ENCODE results near the gene TMEM178B.

Gene TMEM178B

DNA sequence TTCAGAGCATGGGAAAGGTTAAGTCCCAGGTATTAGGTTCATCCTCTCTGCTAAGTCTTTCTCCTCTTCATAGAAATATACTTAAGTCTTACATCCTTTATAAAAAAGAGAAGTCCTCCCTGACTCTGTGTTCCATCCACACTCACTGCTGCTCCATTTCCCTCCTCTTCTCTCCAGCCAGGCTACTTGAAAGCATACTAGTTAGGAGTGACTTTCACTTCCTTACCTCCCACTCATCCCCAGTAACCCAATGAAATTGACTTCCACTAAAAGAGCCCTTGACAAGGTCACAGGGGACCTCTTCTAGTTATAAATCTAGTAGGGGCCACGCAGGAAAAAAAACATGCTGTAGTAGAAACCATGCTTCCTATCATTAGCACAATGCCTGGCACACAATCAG lies 344.2 kb downstream of the TMEM178B start:
- TF ChIP-seq, protein P1, sequence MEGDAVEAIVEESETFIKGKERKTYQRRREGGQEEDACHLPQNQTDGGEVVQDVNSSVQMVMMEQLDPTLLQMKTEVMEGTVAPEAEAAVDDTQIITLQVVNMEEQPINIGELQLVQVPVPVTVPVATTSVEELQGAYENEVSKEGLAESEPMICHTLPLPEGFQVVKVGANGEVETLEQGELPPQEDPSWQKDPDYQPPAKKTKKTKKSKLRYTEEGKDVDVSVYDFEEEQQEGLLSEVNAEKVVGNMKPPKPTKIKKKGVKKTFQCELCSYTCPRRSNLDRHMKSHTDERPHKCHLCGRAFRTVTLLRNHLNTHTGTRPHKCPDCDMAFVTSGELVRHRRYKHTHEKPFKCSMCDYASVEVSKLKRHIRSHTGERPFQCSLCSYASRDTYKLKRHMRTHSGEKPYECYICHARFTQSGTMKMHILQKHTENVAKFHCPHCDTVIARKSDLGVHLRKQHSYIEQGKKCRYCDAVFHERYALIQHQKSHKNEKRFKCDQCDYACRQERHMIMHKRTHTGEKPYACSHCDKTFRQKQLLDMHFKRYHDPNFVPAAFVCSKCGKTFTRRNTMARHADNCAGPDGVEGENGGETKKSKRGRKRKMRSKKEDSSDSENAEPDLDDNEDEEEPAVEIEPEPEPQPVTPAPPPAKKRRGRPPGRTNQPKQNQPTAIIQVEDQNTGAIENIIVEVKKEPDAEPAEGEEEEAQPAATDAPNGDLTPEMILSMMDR (IDR thresholded peaks at IDR 0.05; ENCODE audit: control insufficient read depth, insufficient read depth, low read depth, low read length, missing control alignments) = no peak
- H3K4me3 ChIP-seq (ENCODE audit: control insufficient read depth, low read depth, low read length) = no peak overlapping the region
- no peak for DNase-seq (ENCODE audit: low read depth)

DNA sequence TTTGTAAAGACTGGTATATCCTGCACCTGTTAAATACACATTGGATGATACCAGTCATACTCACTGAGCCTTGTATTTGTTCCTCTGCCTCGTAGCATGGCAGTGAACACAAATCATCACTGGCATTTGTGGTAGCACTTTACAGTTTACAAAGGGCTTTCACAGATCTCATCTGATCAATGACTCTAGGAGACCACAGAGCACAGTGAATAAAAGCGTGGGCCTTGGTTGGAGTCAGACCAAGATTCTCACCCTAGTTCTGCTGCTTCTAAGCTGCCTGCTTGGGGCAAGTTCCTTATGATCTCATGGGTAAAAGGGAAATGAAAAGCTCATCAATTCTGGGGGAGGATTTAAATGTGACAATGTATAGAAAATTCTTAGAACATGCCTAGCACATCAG lies 347.4 kb downstream of the TMEM178B start:
- no peak overlapping the region for H3K4me3 ChIP-seq (ENCODE audit: control insufficient read depth, low read depth, low read length)
- DNase-seq (ENCODE audit: low read depth) = no peak
- TF ChIP-seq, protein P1 (IDR thresholded peaks at IDR 0.05; ENCODE audit: control insufficient read depth, insufficient read depth, low read depth, low read length, missing control alignments) = no peak

DNA sequence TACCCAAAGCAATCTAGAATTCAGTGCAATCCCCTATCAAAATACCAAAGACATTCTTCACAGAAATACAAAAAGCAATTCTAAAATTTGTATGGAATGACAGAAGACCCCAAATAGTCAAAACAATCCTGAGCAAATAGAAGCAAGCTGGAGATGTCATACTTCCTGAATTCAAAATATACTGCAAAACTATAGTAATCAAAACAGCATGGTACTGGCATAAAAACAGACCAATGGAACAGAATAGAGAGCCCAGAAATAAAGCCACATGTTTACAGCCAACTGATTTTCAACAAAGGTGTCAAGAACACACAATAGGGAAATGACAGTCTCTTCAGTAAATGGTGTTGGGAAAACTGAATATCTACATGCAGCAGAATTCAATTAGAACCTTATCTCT lies 353.3 kb downstream of the TMEM178B start:
- no peak for DNase-seq (ENCODE audit: low read depth)
- H3K4me3 ChIP-seq (ENCODE audit: control insufficient read depth, low read depth, low read length) = no peak overlapping the region
- TF ChIP-seq, protein P1 (IDR thresholded peaks at IDR 0.05; ENCODE audit: control insufficient read depth, insufficient read depth, low read depth, low read length, missing control alignments) = no peak

DNA sequence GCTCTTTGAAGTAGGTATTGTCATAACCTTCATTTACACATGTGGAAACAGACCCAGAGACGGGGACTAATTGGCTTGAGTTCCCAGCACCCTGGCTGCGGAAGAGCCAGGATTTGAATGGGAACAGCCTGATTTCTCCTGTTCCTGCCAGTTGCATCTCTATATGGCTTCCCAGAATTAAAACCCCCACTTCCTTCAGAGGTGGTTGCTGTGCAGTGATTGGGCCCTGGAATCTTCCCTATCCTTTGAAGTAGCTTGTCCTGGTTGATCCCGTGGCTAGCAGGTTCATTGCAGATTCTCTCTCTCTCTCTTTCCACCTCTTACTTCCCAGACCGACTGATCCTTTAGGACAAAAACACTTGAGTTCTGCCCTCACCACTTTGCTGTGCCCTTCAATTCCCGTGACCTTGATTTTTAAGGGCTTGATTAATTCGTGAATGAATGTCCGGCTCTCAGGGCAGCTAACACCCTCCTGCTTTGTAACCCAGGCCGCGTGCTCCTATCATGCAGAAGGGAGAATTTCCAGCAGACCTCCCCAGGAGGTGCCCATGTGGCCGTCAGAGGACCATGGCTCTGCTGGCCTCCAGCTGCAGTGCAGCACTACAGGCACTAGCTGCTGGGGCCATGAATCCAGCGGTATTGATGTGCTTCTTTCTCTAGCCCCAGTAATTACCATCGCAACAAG lies 356.7 kb downstream of the TMEM178B start:
- H3K4me3 ChIP-seq (ENCODE audit: control insufficient read depth, low read depth, low read length) = no peak overlapping the region
- TF ChIP-seq, protein P1 (IDR thresholded peaks at IDR 0.05; ENCODE audit: control insufficient read depth, insufficient read depth, low read depth, low read length, missing control alignments) = no peak
- no peak for DNase-seq (ENCODE audit: low read depth)

DNA sequence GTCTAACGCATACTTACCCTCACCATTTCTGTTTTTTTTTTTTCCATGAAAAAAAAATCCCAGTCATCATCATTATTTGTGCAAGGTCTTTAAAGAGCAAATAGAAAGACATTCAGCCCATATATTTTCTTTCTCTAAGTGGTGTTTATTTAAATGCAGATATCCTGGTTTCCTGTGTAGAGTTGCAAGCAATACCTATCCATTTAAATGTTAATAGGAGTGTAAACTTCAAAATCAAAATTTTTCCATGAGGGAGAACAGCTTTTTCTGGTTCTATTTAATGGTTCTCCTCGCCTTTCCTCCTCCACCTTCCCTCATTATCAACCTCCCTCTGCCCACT lies 357.2 kb downstream of the TMEM178B start:
- DNase-seq (ENCODE audit: low read depth) = no peak
- H3K4me3 ChIP-seq (ENCODE audit: control insufficient read depth, low read depth, low read length) = no peak overlapping the region
- TF ChIP-seq, protein P1 (IDR thresholded peaks at IDR 0.05; ENCODE audit: control insufficient read depth, insufficient read depth, low read depth, low read length, missing control alignments) = no peak

DNA sequence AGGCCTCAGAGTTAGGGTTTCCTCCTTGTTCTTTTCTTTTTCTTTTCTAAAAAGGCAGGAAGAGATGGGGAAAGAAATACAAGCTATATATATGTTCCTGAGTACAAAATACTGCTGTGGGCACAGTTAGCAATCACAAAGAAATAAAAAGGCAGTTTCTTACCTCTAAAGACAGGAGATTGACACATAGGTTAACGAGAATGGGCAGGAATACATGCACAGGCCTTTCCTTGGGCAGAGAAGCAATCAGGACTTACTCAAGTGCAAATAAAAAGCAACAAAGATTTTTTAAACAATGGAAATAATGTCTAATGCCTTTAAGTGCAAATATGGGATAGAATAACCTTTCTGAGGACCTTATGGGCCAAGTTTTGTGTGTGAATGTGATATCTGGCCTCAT lies 357.8 kb downstream of the TMEM178B start:
- no peak for DNase-seq (ENCODE audit: low read depth)
- TF ChIP-seq, protein P1 (IDR thresholded peaks at IDR 0.05; ENCODE audit: control insufficient read depth, insufficient read depth, low read depth, low read length, missing control alignments) = no peak
- no peak overlapping the region for H3K4me3 ChIP-seq (ENCODE audit: control insufficient read depth, low read depth, low read length)

DNA sequence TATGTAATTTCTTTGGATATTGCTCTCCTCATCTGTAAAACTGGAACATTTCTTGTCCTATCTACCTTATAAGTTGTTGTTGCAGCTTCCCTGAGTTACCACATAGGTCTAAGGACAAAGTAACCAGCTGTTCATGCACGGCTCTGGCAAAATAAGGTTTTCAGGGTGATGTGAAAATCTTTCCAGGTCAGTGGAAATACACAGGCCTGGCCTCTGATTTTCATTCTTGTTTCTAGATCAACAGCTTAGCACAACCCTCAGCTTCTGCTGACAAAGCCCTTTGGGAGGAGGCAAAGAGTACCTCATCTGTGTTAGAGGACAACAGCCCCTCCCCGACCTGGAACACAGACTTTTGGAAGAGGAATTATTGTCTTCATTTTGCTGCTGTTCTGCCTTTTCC lies 359.8 kb downstream of the TMEM178B start:
- H3K4me3 ChIP-seq (ENCODE audit: control insufficient read depth, low read depth, low read length) = no peak overlapping the region
- TF ChIP-seq, protein P1 (IDR thresholded peaks at IDR 0.05; ENCODE audit: control insufficient read depth, insufficient read depth, low read depth, low read length, missing control alignments) = no peak
- no peak for DNase-seq (ENCODE audit: low read depth)
